H9 (cell line): ENCODE data around the gene TRIM39. TPM values are rescaled to one million over a fixed set of nuclear protein-coding genes. Genes with fewer than 3 reads are reported as not detected.

Source experiments
- DNase-seq: peaks from one replicate; pipeline ENCODE4 v3.0.0-alpha.2; 2017
- H2AFZ ChIP-seq: one replicate; pipeline ENCODE4 v1.6.1; 2013; ENCODE audit warnings: mild to moderate bottlenecking, low read length, control low read depth, moderate library complexity
- H2AK5ac ChIP-seq: 2 replicates; pipeline ENCODE4 v1.6.1; 2013; ENCODE audit warnings: low read length, control low read depth, mixed read lengths; ENCODE audit not compliant: insufficient read length
- H2BK120ac ChIP-seq: one replicate; pipeline ENCODE4 v1.6.1; 2013; ENCODE audit warnings: low read depth, mild to moderate bottlenecking, low read length, control low read depth, inconsistent platforms; ENCODE audit not compliant: poor library complexity, severe bottlenecking
- H2BK12ac ChIP-seq: 2 replicates; pipeline ENCODE4 v1.6.1; 2013; ENCODE audit warnings: low read length, control low read depth, mixed read lengths, low read depth; ENCODE audit not compliant: insufficient read length
- H2BK15ac ChIP-seq: 2 replicates; pipeline ENCODE4 v1.6.1; 2013; ENCODE audit warnings: low read depth, low read length, control low read depth
- H2BK20ac ChIP-seq: one replicate; pipeline ENCODE4 v1.6.1; 2013; ENCODE audit warnings: low read depth, mild to moderate bottlenecking, low read length, control low read depth, inconsistent platforms; ENCODE audit not compliant: poor library complexity, severe bottlenecking
- H2BK5ac ChIP-seq: 2 replicates; pipeline ENCODE4 v1.6.1; 2013; ENCODE audit warnings: low read length, control low read depth, mixed read lengths; ENCODE audit not compliant: insufficient read length
- H3K14ac ChIP-seq: 2 replicates; pipeline ENCODE4 v1.6.1; 2013; ENCODE audit warnings: low read length, control low read depth; ENCODE audit not compliant: insufficient read depth
- H3K18ac ChIP-seq: 2 replicates; pipeline ENCODE4 v1.6.1; 2013; ENCODE audit warnings: low read depth, mild to moderate bottlenecking, mixed read lengths, low read length, control low read depth; ENCODE audit not compliant: insufficient read length
- H3K23ac ChIP-seq: 2 replicates; pipeline ENCODE4 v1.6.1; 2013; ENCODE audit warnings: low read length, control low read depth, mixed read lengths, low read depth; ENCODE audit not compliant: insufficient read length
- H3K23me2 ChIP-seq: 2 replicates; pipeline ENCODE4 v1.6.1; 2013; ENCODE audit warnings: low read depth, mild to moderate bottlenecking, mixed read lengths, low read length, control low read depth; ENCODE audit not compliant: insufficient read length, poor library complexity, severe bottlenecking
- H3K27ac ChIP-seq: 2 replicates; pipeline ENCODE4 v1.5.1; 2013; ENCODE audit warnings: low read length, control low read depth, mixed read lengths, low read depth; ENCODE audit not compliant: insufficient read length
- H3K27me3 ChIP-seq: 2 replicates; pipeline ENCODE4 v1.6.1; 2013; ENCODE audit warnings: low read length, control low read depth, inconsistent platforms; ENCODE audit not compliant: insufficient read depth
- H3K4ac ChIP-seq: 2 replicates; pipeline ENCODE4 v1.6.1; 2013; ENCODE audit warnings: low read depth, mild to moderate bottlenecking, control low read depth, inconsistent platforms, low read length, moderate library complexity
- H3K4me1 ChIP-seq: 2 replicates; pipeline ENCODE4 v1.6.1; 2013; ENCODE audit warnings: low read length, control low read depth, inconsistent platforms; ENCODE audit not compliant: insufficient read depth
- H3K4me2 ChIP-seq: 2 replicates; pipeline ENCODE4 v1.6.1; 2013; ENCODE audit warnings: low read length, control low read depth, mixed read lengths; ENCODE audit not compliant: insufficient read length, insufficient read depth
- H3K56ac ChIP-seq: 2 replicates; pipeline ENCODE4 v1.6.1; 2013; ENCODE audit warnings: low read depth, mild to moderate bottlenecking, mixed read lengths, low read length, control low read depth; ENCODE audit not compliant: insufficient read length
- H3K79me1 ChIP-seq: 2 replicates; pipeline ENCODE4 v1.6.1; 2013; ENCODE audit warnings: low read depth, mild to moderate bottlenecking, moderate library complexity, low read length, control low read depth, inconsistent platforms; ENCODE audit not compliant: insufficient read depth, poor library complexity, severe bottlenecking
- H3K79me2 ChIP-seq: 2 replicates; pipeline ENCODE4 v1.6.1; 2013; ENCODE audit warnings: low read length, control low read depth, inconsistent platforms; ENCODE audit not compliant: insufficient read depth
- H3K9ac ChIP-seq: 2 replicates; pipeline ENCODE4 v1.6.1; 2013; ENCODE audit warnings: low read length, control low read depth, mixed read lengths; ENCODE audit not compliant: insufficient read length; ENCODE audit errors: extremely low read depth
- H3K9me3 ChIP-seq: one replicate; pipeline ENCODE4 v1.6.1; 2013; ENCODE audit warnings: low read depth, low read length, inconsistent platforms; ENCODE audit not compliant: control insufficient read depth
- H3T11ph ChIP-seq: one replicate; pipeline ENCODE4 v1.6.1; 2013; ENCODE audit warnings: mild to moderate bottlenecking, low read length, control low read depth, inconsistent platforms
- H4K20me1 ChIP-seq: one replicate; pipeline ENCODE4 v1.6.1; 2013; ENCODE audit not compliant: control insufficient read depth, insufficient read length, insufficient read depth
- H4K5ac ChIP-seq: 2 replicates; pipeline ENCODE4 v1.6.1; 2013; ENCODE audit warnings: low read depth, mild to moderate bottlenecking, mixed read lengths, low read length, control low read depth; ENCODE audit not compliant: insufficient read length
- H4K8ac ChIP-seq: replicated peaks from 2 replicates; pipeline ENCODE4 v1.6.1; 2013; ENCODE audit warnings: low read length, control low read depth, mixed read lengths, low read depth; ENCODE audit not compliant: insufficient read length
- H4K91ac ChIP-seq: 2 replicates; pipeline ENCODE4 v1.6.1; 2013; ENCODE audit warnings: low read depth, mild to moderate bottlenecking, moderate library complexity, mixed read lengths, low read length, control low read depth; ENCODE audit not compliant: insufficient read length
- H3K27ac Mint-ChIP-seq, 3 experiments: 2 replicates in 2 of 3; 3 replicates in 1 of 3; pipeline ENCODE4 v1.8.0; 2020 to 2021; ENCODE audit warnings: mixed read lengths in 3 of 3, mild to moderate bottlenecking in 1 of 3, moderate library complexity in 1 of 3
- H3K27me3 Mint-ChIP-seq: 2 replicates; pipeline ENCODE4 v1.8.0; 2021; ENCODE audit warnings: low read depth, mild to moderate bottlenecking, moderate library complexity, mixed read lengths
- H3K36me3 Mint-ChIP-seq, 3 experiments: 2 replicates in 2 of 3; 3 replicates in 1 of 3; pipeline ENCODE4 v1.8.0; 2020 to 2021; ENCODE audit warnings: low read depth in 3 of 3, mixed read lengths in 3 of 3; ENCODE audit not compliant: insufficient read depth in 1 of 3
- H3K4me1 Mint-ChIP-seq, 2 experiments: 2 replicates each; pipeline ENCODE4 v1.8.0; 2020; ENCODE audit warnings: mixed read lengths in 2 of 2
- H3K4me3 Mint-ChIP-seq, 2 experiments: 2 replicates in 1 of 2; 3 replicates in 1 of 2; pipeline ENCODE4 v1.8.0; 2020 to 2021; ENCODE audit warnings: mild to moderate bottlenecking in 2 of 2, mixed read lengths in 2 of 2, moderate library complexity in 1 of 2
- H3K9me3 Mint-ChIP-seq, 2 experiments: 2 replicates in 1 of 2; 3 replicates in 1 of 2; pipeline ENCODE4 v1.8.0; 2020; ENCODE audit warnings: mild to moderate bottlenecking in 2 of 2, mixed read lengths in 2 of 2, moderate library complexity in 1 of 2
- WGBS: extraction: QIAGEN DNeasy Blood & Tissue Kit; methylation state at CpG from one replicate; pipeline ENCODE4 v1.1.7; 2013; ENCODE audit warnings: missing lambda C conversion rate, low lambda C conversion rate, mixed read lengths; ENCODE audit not compliant: insufficient read length; ENCODE audit errors: extremely low coverage; 5-methylcytosine and 5-hydroxymethylcytosine counted together
- total RNA-seq: library from RNA; stranded (reverse); gene quantifications from 2 replicates; pipeline ENCODE4 v1.2.1, GENCODE V29; 2021
- TF ChIP-seq, protein P1 (sequence below): fragments of 200-600 bp; sonication (generic); conservative IDR thresholded peaks from 3 replicates; pipeline ENCODE4 v1.8.0; 2021; ENCODE audit warnings: antibody characterized with exemption, mild to moderate bottlenecking

The TRIM39 gene
- total RNA-seq, 1 experiment from 2014 or later = 26.2 TPM

DNA sequence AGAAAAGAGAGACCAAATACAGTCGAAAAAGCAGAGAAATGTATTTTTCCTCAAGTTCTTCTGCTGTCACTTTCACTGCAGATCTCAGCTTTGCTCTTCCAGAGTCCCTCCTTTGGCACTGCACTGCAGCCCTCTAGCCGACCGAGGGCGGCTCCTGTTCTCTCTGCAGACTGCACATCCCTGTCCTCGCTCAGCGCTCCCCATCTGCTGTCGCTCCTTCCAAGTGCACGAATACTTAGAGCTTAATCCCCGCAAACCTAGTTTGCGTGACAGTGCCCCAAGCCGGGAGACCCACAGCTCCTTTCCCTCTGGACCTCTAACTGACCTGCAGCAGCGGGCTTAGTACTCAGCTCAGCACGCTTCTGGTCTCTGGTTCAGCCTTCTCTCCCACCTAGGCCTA, 33.4 kb downstream of the TRIM39 start:
- Histone ChIP-seq H3K4me2 (no peak overlapping the region), H2BK15ac (no peak overlapping the region), H3K79me1 (no peaks in the 10 kb centered on the region), H2AK5ac (no peak overlapping the region), H2AFZ (no peak overlapping the region), H3K27me3 (peaks cover 4% of the 10 kb centered on the region; the same call in 1 of the 2 replicates), H3K27ac (no peak overlapping the region), H4K5ac (no peak overlapping the region), H3K56ac (no peak overlapping the region), H2BK5ac (no peak overlapping the region), H4K20me1 (no peaks in the 10 kb centered on the region), H4K91ac (no peak overlapping the region), H2BK120ac (no peak overlapping the region), H3K9ac (no peak overlapping the region), H2BK12ac (no peak overlapping the region), H3K18ac (no peak overlapping the region), H3K79me2 (no peaks in the 10 kb centered on the region), H3K23ac (no peak overlapping the region), H4K8ac (no peak overlapping the region), H3K9me3 (no peaks in the 10 kb centered on the region), H3K4me1 (0 out of 2 replicates have a peak, but pooled peaks cover 2% of the 10 kb centered on the region), H3K14ac (no peak overlapping the region), H3T11ph (no peak overlapping the region), H2BK20ac (no peak overlapping the region), H3K4ac (no peak overlapping the region), H3K23me2 (peaks cover 7% of the 10 kb centered on the region)
- TF ChIP-seq, protein P1, sequence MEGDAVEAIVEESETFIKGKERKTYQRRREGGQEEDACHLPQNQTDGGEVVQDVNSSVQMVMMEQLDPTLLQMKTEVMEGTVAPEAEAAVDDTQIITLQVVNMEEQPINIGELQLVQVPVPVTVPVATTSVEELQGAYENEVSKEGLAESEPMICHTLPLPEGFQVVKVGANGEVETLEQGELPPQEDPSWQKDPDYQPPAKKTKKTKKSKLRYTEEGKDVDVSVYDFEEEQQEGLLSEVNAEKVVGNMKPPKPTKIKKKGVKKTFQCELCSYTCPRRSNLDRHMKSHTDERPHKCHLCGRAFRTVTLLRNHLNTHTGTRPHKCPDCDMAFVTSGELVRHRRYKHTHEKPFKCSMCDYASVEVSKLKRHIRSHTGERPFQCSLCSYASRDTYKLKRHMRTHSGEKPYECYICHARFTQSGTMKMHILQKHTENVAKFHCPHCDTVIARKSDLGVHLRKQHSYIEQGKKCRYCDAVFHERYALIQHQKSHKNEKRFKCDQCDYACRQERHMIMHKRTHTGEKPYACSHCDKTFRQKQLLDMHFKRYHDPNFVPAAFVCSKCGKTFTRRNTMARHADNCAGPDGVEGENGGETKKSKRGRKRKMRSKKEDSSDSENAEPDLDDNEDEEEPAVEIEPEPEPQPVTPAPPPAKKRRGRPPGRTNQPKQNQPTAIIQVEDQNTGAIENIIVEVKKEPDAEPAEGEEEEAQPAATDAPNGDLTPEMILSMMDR = no peak
- H3K4me1 Mint-ChIP-seq = peaks cover 14 to 16% of the 10 kb centered on the region in 2 experiments
- H3K36me3 Mint-ChIP-seq = no peaks in the 10 kb centered on the region
- peaks cover 0 to 5% of the 10 kb centered on the region in 2 experiments; a peak in 4 of 5 replicates for H3K9me3 Mint-ChIP-seq
- H3K4me3 Mint-ChIP-seq = no peak overlapping the region
- no peak for DNase-seq
- H3K27ac Mint-ChIP-seq = no peak overlapping the region
- WGBS = no CpG with 5 or more reads among the region's 13 CpGs
- peaks cover 45% of the 10 kb centered on the region for H3K27me3 Mint-ChIP-seq
